ENCODE measurements around the gene TSPAN19. TPM values are rescaled to one million over a fixed set of nuclear protein-coding genes. Genes with fewer than 3 reads are reported as not detected.

TSPAN19 gene
- total RNA-seq, 4 donors from 2014 or later: not detected

DNA sequence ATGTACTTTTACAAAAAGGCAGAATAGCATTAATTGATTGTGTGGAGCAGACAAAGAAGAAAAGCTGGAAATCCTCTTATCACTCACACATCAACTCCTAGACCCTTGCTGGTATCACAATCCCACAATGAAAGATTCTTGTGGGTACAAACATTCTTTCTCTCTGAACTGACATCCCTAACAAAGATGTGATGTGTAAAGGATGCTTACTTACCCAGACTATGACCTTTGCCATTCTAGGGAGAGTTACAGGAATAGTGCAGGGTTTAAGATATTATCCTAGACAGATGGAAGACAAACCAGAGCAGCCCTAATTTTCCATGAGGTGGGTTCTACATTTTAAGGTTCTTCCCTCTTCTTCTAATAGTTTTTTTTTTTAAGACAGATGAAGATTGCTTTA is 63.1 kb downstream of the TSPAN19 start:
- Histone ChIP-seq H3K4me3 (no peak overlapping the region), H3K27me3 (no peaks in the 10 kb centered on the region), H3K27ac (no peak overlapping the region), H3K4me1 (no peaks in the 10 kb centered on the region), H3K36me3 (no peaks in the 10 kb centered on the region), H3K9me3 (no peaks in the 10 kb centered on the region)
- DNase-seq: no peak
- TF ChIP-seq POLR2A (IDR thresholded peaks at IDR 0.05) (no peak), POLR2AphosphoS5 (IDR thresholded peaks at IDR 0.05) (no peak)
- in situ Hi-C loops (cut with MboI; ENCODE audit: low pct_ligation_motif_present in 1 of 4, low pct_unique_long_range_greater_than_20kb in 1 of 4, low sequenced_read_pairs in 3 of 4): no loop called here
- intact Hi-C loops (cut with DNase I; ENCODE audit: low total_unique reads): no loop called here

DNA sequence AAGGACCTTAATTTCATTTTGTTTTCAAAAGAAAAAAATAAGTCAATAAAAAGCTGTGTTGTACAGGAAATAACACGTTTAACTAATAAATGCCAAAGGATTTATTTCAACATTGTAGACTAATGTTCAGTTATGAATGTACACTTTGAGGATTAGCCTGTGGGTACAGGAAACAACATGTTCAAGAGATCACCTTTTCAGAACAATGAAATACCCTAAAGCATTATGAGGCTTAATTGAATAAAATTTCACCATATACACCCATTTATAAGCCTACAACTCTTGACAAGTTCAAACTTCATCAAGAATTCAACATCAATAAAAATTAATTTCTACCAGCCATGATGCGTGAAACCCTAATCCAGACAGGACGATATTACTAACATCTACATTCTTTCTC is 66.9 kb downstream of the TSPAN19 start:
- 74 to 80% methylated on average over 3 of the region's 3 CpGs for WGBS, 2 donors (ENCODE audit: low coverage in 1 of 2)
- TF ChIP-seq POLR2A (IDR thresholded peaks at IDR 0.05) (no peak), EP300 (IDR thresholded peaks at IDR 0.05; ENCODE audit: low read depth) (no peak), POLR2AphosphoS5 (IDR thresholded peaks at IDR 0.05) (no peak)
- TF ChIP-seq, protein P1, sequence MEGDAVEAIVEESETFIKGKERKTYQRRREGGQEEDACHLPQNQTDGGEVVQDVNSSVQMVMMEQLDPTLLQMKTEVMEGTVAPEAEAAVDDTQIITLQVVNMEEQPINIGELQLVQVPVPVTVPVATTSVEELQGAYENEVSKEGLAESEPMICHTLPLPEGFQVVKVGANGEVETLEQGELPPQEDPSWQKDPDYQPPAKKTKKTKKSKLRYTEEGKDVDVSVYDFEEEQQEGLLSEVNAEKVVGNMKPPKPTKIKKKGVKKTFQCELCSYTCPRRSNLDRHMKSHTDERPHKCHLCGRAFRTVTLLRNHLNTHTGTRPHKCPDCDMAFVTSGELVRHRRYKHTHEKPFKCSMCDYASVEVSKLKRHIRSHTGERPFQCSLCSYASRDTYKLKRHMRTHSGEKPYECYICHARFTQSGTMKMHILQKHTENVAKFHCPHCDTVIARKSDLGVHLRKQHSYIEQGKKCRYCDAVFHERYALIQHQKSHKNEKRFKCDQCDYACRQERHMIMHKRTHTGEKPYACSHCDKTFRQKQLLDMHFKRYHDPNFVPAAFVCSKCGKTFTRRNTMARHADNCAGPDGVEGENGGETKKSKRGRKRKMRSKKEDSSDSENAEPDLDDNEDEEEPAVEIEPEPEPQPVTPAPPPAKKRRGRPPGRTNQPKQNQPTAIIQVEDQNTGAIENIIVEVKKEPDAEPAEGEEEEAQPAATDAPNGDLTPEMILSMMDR (IDR thresholded peaks at IDR 0.05): no peak
- no peak overlapping the region for H3K27ac ChIP-seq
- no peaks in the 10 kb centered on the region for H3K4me1 ChIP-seq
- no peak overlapping the region for H3K4me3 ChIP-seq
- no peaks in the 10 kb centered on the region for H3K9me3 ChIP-seq
- DNase-seq: no peak
- no peaks in the 10 kb centered on the region for H3K36me3 ChIP-seq
- in situ Hi-C loops (cut with MboI; ENCODE audit: low pct_ligation_motif_present in 1 of 4, low pct_unique_long_range_greater_than_20kb in 1 of 4, low sequenced_read_pairs in 3 of 4): no loop called here
- no peaks in the 10 kb centered on the region for H3K27me3 ChIP-seq
- intact Hi-C loops (cut with DNase I; ENCODE audit: low total_unique reads): no loop called here

Other genes with a start within 250 kb of the TSPAN19 start
- under 1 TPM in 3 of 4 donors, not detected in 1; 0.27 to 0.79 (median 0.37) TPM for gene SLC6A15, start 123.5 kb downstream of the TSPAN19 start, total RNA-seq
- not detected for gene LRRIQ1, start 74 bp upstream of the TSPAN19 start, total RNA-seq
- not detected for gene ALX1, start 243.9 kb upstream of the TSPAN19 start, total RNA-seq